GM10266 (cell line): ENCODE measurements around the gene CD1E.
"Not testable (repeated sequence)": the region's sequence is repeated elsewhere in the genome, so short reads cannot be mapped to it uniquely, and the experiment has no call there.

Experiments
- DNase-seq: peaks from one replicate; pipeline ENCODE4 v3.0.0; 2012; ENCODE audit errors: extremely low spot score
- CTCF ChIP-seq: IDR thresholded peaks from 2 replicates; pipeline ENCODE4 v1.5.1; 2012; ENCODE audit warnings: mild to moderate bottlenecking, low read depth; ENCODE audit not compliant: control insufficient read depth, insufficient read depth; ENCODE audit errors: missing control alignments

CD1E gene

GRCh38 chr1:158334526-158335212, 19.0 kb upstream of the CD1E start:
- no peak for TF ChIP-seq CTCF
- DNase-seq: no peak

GRCh38 chr1:158335213-158335532, 18.5 kb upstream of the CD1E start:
- DNase-seq: no peak
- TF ChIP-seq CTCF: no peak

GRCh38 chr1:158336413-158336812, 17.3 kb upstream of the CD1E start:
- DNase-seq: not testable (repeated sequence)

GRCh38 chr1:158348946-158349345, 4.7 kb upstream of the CD1E start:
- not testable (repeated sequence) for DNase-seq

- no peak for DNase-seq
- no peak for TF ChIP-seq CTCF
These were observed 561 bp downstream of the CD1E start for GRCh38 chr1:158354255-158354654.

- TF ChIP-seq CTCF: no peak
- no peak for DNase-seq
These were observed 2.1 kb downstream of the CD1E start for GRCh38 chr1:158355773-158356285.

GRCh38 chr1:158356616-158357015, 2.9 kb downstream of the CD1E start:
- DNase-seq: no peak
- no peak for TF ChIP-seq CTCF

- TF ChIP-seq CTCF: no peak
- no peak for DNase-seq
These were observed 3.7 kb downstream of the CD1E start for GRCh38 chr1:158357441-158357840.

GRCh38 chr1:158362482-158362881, 8.8 kb downstream of the CD1E start:
- DNase-seq: no peak
- TF ChIP-seq CTCF: no peak
